Caco-2 (cell line): ENCODE measurements around the gene GSG1L. TPM values are rescaled to one million over a fixed set of nuclear protein-coding genes. Genes with fewer than 3 reads are reported as not detected.

Experiments used
- BruUV-seq: library from RNA; stranded (reverse); fragments of 400-500 nt; replicated peaks from 2 replicates; lab custom pipeline; 2021; lab: Mats Ljungman, UMichigan
- CTCF ChIA-PET: fragments of 300-600 bp; sonication (Branson Sonifier 250); formaldehyde crosslinking; loops from one replicate; lab custom pipeline; 2022; ENCODE audit warnings: antibody characterized with exemption; lab: Charles Lee
- POLR2A ChIA-PET: fragments of 300-600 bp; sonication (Branson Sonifier 250); formaldehyde crosslinking; loops from one replicate; lab custom pipeline; 2022; ENCODE audit warnings: antibody characterized with exemption; lab: Charles Lee
- DNase-seq, 2 experiments: peaks; one replicate each; pipeline versions ENCODE4 v3.0.0 to v3.0.0-alpha.2; 2020 to 2022
- H3K27me3 ChIP-seq: replicated peaks from 2 replicates; pipeline ENCODE4 v1.6.0; 2011; ENCODE audit warnings: low read length; ENCODE audit not compliant: control insufficient read depth, insufficient read depth
- H3K36me3 ChIP-seq: 2 replicates; pipeline ENCODE4 v1.5.1; 2011; ENCODE audit warnings: low read length; ENCODE audit not compliant: control insufficient read depth, insufficient read depth
- H3K4me1 ChIP-seq: fragments of 250-450 bp; sonication (Bioruptor Pico); 2 replicates; pipeline ENCODE4 v1.5.1; 2020; ENCODE audit warnings: mild to moderate bottlenecking
- H3K4me3 ChIP-seq: 2 replicates; pipeline ENCODE4 v1.5.1; 2011; ENCODE audit warnings: low read depth, mild to moderate bottlenecking, control low read depth, low read length
- H3K9me3 ChIP-seq: fragments of 250-450 bp; sonication (Bioruptor Pico); 2 replicates; pipeline ENCODE4 v1.5.1; 2020; ENCODE audit warnings: mild to moderate bottlenecking, moderate library complexity
- H3K27ac Mint-ChIP-seq: one replicate; pipeline ENCODE4 v1.8.0; 2022; ENCODE audit warnings: mixed read lengths; ENCODE audit not compliant: unreplicated experiment
- H3K27me3 Mint-ChIP-seq: one replicate; pipeline ENCODE4 v1.8.0; 2022; ENCODE audit warnings: mixed read lengths; ENCODE audit not compliant: insufficient read depth, unreplicated experiment
- H3K36me3 Mint-ChIP-seq: one replicate; pipeline ENCODE4 v1.8.0; 2022; ENCODE audit warnings: mild to moderate bottlenecking, mixed read lengths; ENCODE audit not compliant: insufficient read depth, unreplicated experiment
- H3K4me1 Mint-ChIP-seq: one replicate; pipeline ENCODE4 v1.8.0; 2022; ENCODE audit warnings: low read depth, mixed read lengths; ENCODE audit not compliant: unreplicated experiment
- H3K4me3 Mint-ChIP-seq: one replicate; pipeline ENCODE4 v1.8.0; 2022; ENCODE audit warnings: mild to moderate bottlenecking, moderate library complexity, mixed read lengths; ENCODE audit not compliant: unreplicated experiment
- H3K9me3 Mint-ChIP-seq: one replicate; pipeline ENCODE4 v1.8.0; 2022; ENCODE audit warnings: mixed read lengths; ENCODE audit not compliant: unreplicated experiment
- CTCF ChIP-seq, 2 experiments: fragments of 200-600 bp in 1 of 2; IDR thresholded peaks; 1 replicate in 1 of 2; 2 replicates in 1 of 2; pipeline versions ENCODE4 v1.5.1 to v1.8.0; 2011 to 2022; ENCODE audit warnings: antibody characterized with exemption in 1 of 2, control low read depth in 1 of 2, inconsistent platforms in 1 of 2, low read depth in 1 of 2, low read length in 1 of 2, mild to moderate bottlenecking in 1 of 2, moderate library complexity in 1 of 2; ENCODE audit not compliant: insufficient read depth in 1 of 2, severe bottlenecking in 1 of 2, unreplicated experiment in 1 of 2
- intact Hi-C: fragments of 100-400 bp; cut with micrococcal nuclease; formaldehyde crosslinking; loops from one replicate; pipeline ENCODE4 v1.10.0; 2022; ENCODE audit not compliant: unreplicated experiment
- total RNA-seq: library from RNA; stranded (reverse); gene quantifications from 2 replicates; pipeline ENCODE4 v1.2.3, GENCODE V29; 2022

Gene GSG1L
- total RNA-seq, 1 experiment from 2014 or later = not detected

DNA sequence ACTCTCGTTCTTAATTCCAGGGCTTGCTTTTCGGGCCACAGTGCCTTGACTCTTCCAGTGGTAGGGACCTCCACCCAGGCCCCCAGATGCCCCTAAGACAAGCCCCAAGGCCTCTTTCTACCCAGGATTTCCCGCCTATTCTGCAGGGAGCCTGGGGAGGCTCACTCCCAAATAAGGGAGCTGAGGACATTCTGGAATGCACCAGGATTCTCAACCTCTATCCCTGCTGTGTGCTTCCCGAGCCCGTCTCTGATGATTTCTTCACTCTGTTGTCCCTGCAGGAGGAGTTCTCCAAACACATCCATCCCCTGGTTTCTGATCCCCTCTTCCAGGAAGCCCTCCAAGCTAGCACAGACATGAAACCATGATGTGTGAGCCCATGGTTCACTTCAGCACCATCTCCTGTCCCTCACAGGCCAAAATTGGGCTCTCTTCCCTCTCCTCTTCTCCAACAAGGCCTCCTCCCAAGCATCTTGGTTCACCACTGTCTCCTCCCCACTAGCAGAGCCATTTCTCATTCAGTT is 257.6 kb downstream of the GSG1L start:
- ChIA-PET POLR2A (no interaction called here), CTCF (no interaction called here)
- no peak overlapping the region for H3K4me3 ChIP-seq
- H3K36me3 ChIP-seq = no peaks in the 10 kb centered on the region
- H3K4me3 Mint-ChIP-seq = no peak overlapping the region
- no peak for DNase-seq
- TF ChIP-seq CTCF (IDR thresholded peaks at IDR 0.05; ENCODE audit: insufficient read depth in 1 of 2, low read depth in 1 of 2, low read length in 1 of 2, severe bottlenecking in 1 of 2, unreplicated experiment in 1 of 2) = no peak
- H3K27ac Mint-ChIP-seq = no peak overlapping the region
- H3K27me3 Mint-ChIP-seq = peaks cover 30% of the 10 kb centered on the region
- intact Hi-C loops = no loop called here
- H3K4me1 ChIP-seq = no peaks in the 10 kb centered on the region
- H3K36me3 Mint-ChIP-seq = no peaks in the 10 kb centered on the region
- no TSS peak for BruUV-seq
- H3K9me3 ChIP-seq = no peaks in the 10 kb centered on the region
- H3K9me3 Mint-ChIP-seq = peaks cover 10% of the 10 kb centered on the region
- H3K4me1 Mint-ChIP-seq = no peaks in the 10 kb centered on the region
- H3K27me3 ChIP-seq = no peaks in the 10 kb centered on the region

DNA sequence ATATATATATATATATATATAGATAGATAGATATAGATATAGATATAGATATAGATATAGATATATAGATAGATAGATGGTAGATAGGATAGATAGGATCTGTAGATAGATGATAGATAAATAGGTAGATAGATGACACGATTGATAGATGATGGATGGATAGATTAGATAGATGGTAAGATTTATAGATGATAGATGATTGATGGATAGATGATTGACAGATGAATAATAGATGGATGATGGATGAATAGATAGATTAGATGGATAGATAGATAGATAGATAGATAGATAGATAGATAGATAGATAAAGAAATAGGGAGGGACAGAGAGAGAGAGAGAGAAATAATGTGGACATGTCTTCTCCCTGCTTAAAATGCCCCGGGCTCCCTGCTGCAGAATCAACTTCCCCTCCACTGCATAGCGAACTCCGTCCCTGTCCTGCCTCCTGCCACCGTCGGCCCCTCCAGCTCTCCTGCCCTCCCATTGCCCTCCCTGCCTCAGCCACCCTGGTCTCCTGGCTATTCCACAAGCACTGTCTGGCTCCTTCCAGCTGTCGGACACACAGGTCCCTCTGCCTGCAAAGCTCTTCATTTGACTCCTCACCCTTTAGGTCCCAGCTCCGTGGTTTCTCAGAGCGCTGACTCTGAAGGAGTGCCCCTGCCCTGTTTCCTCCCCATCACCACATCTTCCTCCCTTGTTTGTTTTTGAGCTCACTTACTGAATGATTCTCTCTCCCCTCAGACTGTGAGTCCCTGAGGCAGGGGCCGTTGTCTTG is 259.6 kb downstream of the GSG1L start:
- no peaks in the 10 kb centered on the region for H3K27me3 ChIP-seq
- H3K4me3 ChIP-seq = no peak overlapping the region
- H3K27ac Mint-ChIP-seq = no peak overlapping the region
- DNase-seq = no peak
- H3K9me3 Mint-ChIP-seq = no peaks in the 10 kb centered on the region
- H3K4me1 ChIP-seq = no peaks in the 10 kb centered on the region
- no TSS peak for BruUV-seq
- no peak overlapping the region for H3K4me3 Mint-ChIP-seq
- no peak for TF ChIP-seq CTCF (IDR thresholded peaks at IDR 0.05; ENCODE audit: insufficient read depth in 1 of 2, low read depth in 1 of 2, low read length in 1 of 2, severe bottlenecking in 1 of 2, unreplicated experiment in 1 of 2)
- H3K27me3 Mint-ChIP-seq = peaks cover 29% of the 10 kb centered on the region
- no peaks in the 10 kb centered on the region for H3K36me3 ChIP-seq
- intact Hi-C loops = no loop called here
- no peaks in the 10 kb centered on the region for H3K36me3 Mint-ChIP-seq
- no peaks in the 10 kb centered on the region for H3K4me1 Mint-ChIP-seq
- no peaks in the 10 kb centered on the region for H3K9me3 ChIP-seq
- ChIA-PET CTCF (no interaction called here), POLR2A (no interaction called here)

DNA sequence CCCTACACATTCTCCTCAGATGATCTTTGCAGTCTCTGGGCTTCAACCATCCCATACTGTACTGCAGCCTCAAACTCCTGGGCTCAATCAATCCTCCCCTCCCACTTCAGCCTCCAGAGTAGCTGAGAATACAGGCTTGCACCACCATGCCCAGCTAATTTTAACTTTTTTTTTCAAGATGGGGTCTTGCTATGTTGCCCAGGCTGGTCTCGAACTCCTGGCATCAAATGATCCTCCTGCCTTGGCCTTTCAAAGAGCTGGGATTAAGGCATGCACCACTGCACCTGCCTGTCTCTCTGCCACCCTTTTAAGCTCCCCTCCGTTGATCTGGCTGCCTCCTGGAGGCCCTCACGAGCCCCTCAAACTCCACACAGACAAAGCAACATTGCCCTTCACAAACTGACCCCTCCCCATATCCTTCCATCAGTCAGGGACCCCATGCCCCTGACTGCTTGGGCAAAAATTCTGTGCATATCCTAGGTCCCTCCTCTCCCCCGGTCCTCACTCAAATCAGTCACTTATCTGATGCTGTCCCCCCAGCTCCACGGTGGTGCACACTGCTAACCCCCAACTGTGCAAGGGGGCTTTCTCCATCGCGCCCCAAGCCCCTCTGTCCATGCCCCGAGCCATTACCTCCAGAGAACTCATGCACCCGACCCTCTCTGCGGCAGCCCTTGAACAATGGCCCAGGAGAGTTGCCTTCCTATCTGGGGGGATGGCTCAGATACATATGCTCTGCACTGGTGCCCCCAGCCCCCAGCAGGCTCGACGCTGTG is 260.7 kb downstream of the GSG1L start:
- Mint-ChIP-seq H3K9me3 (no peaks in the 10 kb centered on the region), H3K27ac (no peak overlapping the region), H3K4me1 (no peaks in the 10 kb centered on the region), H3K4me3 (no peak overlapping the region), H3K27me3 (peaks cover 29% of the 10 kb centered on the region), H3K36me3 (no peaks in the 10 kb centered on the region)
- CTCF ChIA-PET = no interaction called here
- Histone ChIP-seq H3K36me3 (no peaks in the 10 kb centered on the region), H3K27me3 (no peaks in the 10 kb centered on the region), H3K4me1 (no peaks in the 10 kb centered on the region), H3K9me3 (no peaks in the 10 kb centered on the region), H3K4me3 (no peak overlapping the region)
- intact Hi-C loops = no loop called here
- TF ChIP-seq CTCF (IDR thresholded peaks at IDR 0.05; ENCODE audit: insufficient read depth in 1 of 2, low read depth in 1 of 2, low read length in 1 of 2, severe bottlenecking in 1 of 2, unreplicated experiment in 1 of 2) = no peak
- POLR2A ChIA-PET = no interaction called here
- BruUV-seq = no TSS peak
- no peak for DNase-seq
